G401 (cell line): ENCODE measurements around the gene IPCEF1. TPM values are rescaled to one million over a fixed set of nuclear protein-coding genes. Genes with fewer than 3 reads are reported as not detected.

ENCODE experiments used
- DNase-seq: peaks from one replicate; pipeline ENCODE4 v3.0.0-alpha.2; 2015; ENCODE audit warnings: low spot score
- in situ Hi-C: cut with HindIII; loops from 2 replicates; pipeline ENCODE4 v1.10.0; 2016; ENCODE audit warnings: low sequenced_read_pairs, mixed read lengths
- total RNA-seq: library from RNA; depleted of rRNA; stranded (reverse); fragments of >200 nt; shearing (Covaris generic); gene quantifications from 2 replicates; pipeline ENCODE4 v1.2.3, GENCODE V29; 2014

The IPCEF1 gene
- total RNA-seq, 1 experiment from 2014 or later = not detected

DNA sequence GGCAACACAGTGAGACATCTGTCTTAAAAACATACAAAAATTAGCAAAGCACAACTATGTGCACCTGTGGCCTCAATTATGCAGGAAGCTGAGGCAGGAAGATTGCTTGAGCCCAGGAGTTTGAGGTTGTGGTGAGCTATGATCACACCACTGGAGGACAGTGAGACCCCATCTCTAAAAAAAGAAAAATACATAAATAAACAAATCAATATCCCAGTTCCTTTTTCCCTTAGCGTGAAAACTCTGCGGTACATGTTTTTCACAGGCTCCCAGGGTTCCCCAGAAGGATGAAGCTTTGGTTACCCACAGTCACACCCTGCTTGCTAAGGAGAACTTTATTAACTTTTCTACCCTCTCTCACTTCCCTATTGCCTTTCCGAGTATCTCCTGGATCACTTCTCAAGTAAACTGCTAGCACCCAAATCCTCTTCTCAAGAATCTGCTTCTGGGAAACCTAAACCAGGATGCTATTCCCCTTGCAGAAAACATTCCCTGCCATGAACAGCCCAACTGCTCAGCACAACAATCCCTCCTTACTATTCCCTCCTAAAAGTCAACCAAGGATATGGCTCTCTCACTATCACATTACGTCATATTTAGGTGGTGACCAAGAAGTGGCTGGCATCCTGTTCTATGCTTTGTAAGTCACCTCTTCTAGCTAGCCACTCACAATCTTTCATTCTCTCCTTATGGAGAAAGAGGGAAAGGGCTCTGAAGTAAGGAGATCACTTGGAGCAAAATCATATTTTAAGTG is 122.4 kb downstream of the IPCEF1 start:
- in situ Hi-C loops = no loop called here
- DNase-seq = no peak

DNA sequence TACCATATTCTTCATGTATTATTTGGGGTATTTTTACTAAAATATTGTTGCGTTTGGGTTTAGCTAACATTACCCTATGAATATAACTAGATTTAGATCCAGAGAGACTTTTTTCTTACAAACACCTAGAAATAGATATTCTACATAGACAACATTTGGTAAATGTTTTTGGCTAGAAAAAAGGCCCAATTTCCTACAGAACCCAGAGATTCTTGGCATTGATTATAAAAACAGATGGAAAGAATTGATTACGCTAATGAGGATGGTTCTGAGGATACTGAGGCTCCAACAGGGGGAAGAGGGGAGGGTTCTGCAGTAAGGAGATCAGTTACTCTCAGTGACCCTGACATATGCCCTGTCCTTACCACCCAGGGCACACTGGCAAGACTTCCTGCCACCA is 123.2 kb downstream of the IPCEF1 start:
- in situ Hi-C loops = no loop called here
- DNase-seq = peak; percentile 49

DNA sequence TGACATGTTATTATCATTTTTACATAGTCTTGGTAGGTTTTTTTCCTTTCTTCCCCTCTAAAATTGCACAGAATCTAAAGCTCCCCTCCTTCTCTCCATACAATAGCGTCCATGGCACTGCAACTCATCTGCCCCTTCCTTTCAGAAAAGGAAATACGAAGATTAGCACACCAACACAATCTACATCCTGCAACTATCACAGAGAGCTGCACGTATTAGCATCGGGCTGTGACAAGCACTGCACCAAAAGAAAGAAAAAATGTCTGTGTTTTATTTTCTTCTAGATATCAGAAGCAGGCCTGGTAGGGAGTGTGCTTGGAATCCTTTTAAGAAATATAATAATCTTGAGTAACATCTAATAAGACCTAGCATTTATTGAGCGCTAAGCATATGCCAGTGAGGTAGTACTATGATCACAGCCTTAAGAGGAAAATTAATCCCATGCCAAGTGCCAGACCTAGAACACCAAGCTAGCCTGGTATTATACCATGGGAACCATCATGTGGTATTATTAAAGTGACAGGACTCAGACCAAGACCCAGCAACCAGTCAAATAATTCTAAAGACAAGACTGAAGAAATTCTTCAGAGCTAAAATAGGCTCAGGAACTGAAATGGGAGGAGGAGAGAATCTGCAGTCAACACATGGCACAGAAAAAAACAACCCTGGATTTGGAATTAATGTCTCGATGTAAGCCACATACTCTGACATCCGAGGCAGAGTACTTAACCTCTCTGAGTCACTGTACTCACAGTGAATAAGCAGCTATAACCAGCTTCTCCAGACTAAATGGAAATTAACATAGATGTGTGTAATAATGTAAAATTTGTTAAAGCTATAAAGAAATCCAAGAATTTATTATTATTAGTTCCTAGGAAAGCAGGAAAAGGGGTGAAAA is 124.3 kb downstream of the IPCEF1 start:
- in situ Hi-C loops = no loop called here
- DNase-seq = peak; percentile 59

DNA sequence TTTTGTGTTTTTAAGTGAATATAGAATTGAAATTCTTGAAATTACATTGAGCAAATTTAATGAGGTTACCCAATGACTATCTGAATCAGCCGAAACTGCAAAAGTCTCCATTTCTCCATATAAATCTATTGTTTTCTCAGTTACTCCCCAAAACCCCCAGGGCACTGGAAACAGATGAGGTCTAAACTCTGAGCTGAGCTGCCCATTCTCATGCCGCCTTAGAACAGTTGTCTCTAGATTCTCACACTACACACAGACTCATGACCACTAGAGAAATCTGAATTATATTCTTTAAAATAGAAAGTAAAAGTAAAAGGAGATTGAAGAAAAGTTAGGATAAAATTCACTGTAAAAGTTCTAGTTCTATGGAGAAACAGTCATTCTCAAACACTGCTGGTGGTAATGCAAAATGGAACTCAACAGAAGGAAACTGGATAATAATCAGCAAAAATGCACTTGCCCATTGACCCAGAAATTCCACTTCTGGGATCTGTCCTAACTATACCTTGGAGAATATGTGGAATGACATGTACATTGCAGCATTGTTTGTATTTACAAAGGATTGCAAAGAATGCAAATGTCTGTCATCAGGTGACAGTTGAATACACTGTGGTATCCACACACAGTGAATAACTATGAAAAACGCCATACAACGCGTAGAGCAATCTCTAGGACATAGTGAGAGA is 125.5 kb downstream of the IPCEF1 start:
- no peak for DNase-seq
- in situ Hi-C loops = no loop called here

DNA sequence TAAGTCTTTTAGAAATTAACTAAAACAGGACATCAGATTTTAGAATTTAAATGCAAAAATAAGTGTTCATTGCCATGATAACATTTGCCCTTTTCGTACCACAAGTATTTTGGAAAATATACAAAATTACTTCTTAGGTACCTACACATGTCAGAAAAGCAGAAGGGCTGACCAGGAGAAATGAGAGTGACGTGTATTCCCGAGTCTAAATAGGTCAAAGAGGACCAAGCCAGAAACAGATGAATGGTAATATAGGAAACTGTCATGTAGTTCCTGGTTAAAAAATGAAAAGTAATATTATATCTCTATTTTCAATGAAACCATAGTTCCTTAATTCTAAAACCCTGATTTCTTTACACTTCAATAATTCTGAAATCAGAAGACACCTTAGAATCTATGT is 126.2 kb downstream of the IPCEF1 start:
- no peak for DNase-seq
- in situ Hi-C loops = no loop called here

DNA sequence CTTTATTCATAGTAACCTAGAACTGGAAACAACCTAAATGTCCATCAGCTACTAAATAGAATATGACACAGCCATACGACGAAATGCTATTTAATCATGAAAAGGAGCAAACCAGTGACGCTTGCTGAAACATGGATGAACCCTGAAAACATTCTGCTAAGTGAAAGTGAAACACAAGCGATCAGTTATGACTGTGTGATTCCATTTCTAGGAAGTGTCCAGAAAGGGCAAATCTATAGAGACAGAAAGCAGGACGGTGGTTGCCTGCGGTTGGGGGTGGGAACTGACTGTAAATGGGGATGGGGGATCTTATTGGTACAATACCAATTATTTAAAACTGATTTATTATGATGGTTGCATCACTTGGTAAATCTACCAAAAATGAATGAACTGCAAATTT is 126.8 kb downstream of the IPCEF1 start:
- no peak for DNase-seq
- in situ Hi-C loops = no loop called here

DNA sequence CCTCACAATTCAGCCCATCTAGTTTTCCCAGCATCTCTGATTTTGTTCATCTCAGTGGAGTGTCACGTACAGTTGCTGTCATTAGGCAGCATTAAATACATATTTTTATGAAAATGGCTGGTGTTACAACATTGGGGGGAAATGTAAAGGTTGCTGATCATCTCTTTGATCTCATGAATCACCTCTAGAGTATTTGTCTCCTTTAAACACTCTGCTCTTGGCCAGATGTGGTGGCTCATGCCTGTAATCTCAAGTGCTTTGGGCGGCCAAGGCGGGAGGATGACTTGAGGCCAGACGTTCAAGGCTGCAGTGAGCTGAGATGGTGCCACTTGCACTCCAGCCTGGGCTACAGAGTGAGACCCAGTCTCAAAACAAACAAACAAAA is 128.1 kb downstream of the IPCEF1 start:
- no peak for DNase-seq
- in situ Hi-C loops = no loop called here

DNA sequence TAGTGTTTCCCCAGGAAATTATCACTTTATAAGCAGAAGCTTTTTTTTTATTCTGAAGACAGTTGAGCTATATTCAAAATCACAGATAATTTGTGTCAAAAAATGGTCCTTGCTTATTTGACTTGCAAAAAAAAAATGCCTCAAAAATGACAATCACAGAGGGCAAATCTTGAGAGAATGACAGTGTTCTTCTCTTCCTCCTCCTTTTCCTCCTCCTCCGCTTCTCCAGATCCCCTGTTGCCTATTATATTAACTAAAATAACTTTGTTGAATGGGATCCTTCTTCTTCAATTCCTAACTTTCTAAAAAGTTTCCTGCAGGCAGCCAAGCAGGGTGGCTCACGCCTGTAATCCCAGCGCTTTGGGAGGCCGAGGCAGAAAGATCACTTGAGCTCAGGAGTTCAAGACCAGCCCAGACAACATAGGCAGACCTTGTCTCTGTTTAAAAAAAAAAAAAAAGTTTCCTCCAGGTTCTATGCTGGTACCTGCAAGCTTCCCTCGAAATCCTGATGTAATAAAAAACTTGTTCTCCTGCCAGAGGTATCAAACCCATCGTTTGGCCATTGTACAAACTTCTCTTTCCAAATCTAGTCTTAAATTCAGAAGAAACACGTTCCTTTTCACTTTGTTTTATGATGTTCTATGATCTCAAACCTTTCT is 128.6 kb downstream of the IPCEF1 start:
- no peak for DNase-seq
- in situ Hi-C loops = no loop called here

DNA sequence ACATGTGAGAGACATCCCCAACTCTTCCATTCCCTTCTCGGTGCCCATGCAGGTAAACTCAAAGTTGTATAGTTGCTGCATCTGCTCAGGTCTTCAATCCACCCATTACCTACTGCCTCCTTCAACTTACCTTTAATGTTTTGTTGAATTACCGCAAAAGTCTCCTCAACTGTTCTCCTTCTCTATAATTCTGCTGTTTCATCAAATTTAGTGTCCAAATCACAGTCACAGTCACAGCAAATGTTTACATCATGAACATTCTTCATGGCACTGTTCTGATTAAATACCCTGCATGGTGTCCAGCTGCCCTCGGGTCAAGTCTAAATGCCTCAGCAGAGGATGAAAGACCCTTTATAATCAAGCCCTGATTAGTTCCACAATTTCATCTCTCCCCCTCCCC is 130.1 kb downstream of the IPCEF1 start:
- no peak for DNase-seq
- in situ Hi-C loops = no loop called here

DNA sequence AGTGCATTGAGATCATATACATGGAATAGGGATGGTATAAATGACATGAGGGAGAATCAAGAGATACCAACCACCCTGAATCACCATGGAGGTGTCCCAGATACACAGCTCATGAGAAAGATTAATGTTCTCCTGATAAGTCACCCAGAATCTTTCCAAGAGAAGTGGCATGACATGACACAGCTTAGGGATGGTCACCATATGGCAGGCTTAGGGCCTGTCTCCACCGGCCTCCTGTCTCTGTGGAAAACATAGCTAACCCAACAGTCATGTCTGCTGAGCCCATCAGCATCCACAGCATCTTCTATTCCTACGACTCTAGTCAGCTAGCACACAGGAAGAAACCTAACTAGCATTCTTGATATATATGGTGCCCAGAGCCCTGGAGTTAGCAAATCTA is 133.3 kb downstream of the IPCEF1 start:
- DNase-seq = peak; percentile 63
- in situ Hi-C loops = no loop called here

DNA sequence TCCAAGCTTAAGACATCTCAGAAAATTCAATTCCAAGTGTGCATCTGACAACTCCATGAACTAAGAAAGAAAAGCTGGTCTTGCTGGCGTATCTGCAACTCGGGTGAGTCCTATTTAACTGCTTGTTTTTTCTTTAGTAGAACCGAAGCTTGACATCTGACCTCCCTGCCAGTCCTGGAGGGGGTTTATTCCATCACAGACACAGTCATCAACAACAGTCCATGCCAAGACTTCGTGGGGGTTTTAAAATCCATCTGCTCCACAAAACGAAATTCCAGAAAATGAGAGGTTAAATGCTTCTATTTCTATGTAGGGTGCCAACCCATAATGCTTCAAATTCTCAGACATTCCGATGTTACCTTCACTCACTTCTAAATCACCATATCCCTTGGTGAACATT is 133.9 kb downstream of the IPCEF1 start:
- in situ Hi-C loops = no loop called here
- peak; percentile 77 for DNase-seq

DNA sequence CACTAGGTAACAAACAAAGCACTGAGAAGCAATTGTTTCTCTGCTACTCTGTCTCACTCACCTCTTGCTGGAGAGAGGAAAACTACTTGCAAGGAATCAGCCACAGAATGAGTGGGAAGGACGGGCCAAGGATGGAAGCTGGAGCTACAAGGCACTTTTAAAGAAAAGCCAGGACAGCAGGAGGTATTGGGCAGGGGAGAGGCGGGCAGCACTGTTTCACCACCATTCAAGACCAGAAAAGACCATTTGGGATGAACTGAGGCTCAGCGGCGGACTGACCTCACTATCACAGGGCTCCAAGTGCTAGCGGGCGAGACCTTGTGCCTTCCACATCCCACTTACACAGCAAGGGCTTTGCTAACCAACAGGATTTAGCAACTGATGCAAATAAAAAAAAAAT is 137.4 kb downstream of the IPCEF1 start:
- in situ Hi-C loops = no loop called here
- DNase-seq = no peak

DNA sequence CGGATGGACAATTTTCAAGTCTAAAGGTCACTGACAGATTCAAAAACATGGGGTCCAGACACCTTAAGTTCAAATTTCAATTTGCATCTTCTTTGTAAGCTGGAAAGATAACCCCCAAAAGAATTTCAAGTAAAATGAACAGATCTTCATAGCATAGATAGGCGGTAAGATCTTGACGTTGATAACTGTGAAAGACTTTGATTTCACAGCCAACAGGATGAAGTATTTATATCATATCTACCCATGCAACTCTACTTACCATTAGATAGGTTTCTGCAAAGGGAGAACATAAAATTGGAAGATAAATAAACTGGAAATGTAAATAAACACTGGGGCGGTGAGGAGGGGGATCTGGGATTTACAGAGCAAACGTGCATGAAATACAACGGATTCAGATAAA is 137.8 kb downstream of the IPCEF1 start:
- DNase-seq = no peak
- in situ Hi-C loops = no loop called here

DNA sequence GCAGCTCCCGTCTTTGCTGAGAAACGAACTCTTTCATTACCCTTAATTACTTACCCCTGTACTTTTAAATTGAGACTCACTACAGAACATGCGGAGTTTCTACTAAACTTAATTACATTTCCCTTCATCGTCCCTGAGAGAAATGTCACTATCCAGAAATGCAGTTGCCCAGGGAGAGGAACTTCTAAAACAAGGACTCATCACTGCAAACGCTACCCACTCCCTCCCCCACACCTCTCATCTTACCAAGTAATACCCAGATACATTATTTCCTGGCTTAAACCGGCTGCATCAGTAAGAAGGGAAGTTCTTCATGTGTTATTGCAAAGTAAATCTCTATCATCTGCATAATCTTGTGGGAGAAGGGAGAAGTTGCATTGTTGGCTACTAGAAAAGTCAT is 138.3 kb downstream of the IPCEF1 start:
- in situ Hi-C loops = no loop called here

DNA sequence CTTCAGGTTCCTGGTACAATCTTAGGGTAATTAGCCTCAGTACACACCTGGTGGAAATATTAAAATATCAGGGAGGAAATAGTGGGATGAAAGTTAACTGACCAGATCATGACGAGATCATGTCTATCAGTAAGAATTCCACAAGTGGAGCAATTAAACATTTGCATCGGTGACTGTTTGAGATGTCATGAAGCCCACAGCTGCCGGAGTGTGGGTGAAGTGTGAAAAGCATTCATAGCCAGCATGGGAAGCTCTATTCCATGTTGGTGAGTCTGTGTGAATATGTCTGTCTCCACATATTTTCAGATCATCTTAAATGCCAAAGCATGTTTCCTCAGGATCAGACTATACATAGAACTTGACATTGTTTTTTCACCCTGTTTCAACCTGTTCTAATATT is 142.8 kb downstream of the IPCEF1 start:
- DNase-seq = no peak
- in situ Hi-C loops = no loop called here

More for the DNA sequence above, 138.3 kb downstream of the IPCEF1 start:
- no peak for DNase-seq

DNA sequence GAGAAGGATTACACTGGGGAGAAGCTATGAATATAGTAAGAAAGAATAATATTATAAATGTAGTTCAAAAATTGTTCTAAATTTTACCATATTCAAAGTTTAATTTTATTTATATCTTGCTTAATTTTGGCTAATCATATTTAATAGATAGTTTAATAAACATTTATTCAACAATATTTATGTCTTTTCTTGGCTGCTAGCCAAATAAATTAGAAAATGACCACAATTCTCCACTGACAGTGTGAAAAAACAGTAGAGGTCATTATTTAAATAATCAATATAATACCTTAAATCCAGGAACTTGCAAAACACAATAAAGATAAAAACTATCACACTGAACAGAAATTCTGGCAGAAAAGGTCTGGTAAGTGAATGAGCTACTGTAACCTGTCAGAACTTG is 145.9 kb downstream of the IPCEF1 start:
- in situ Hi-C loops = no loop called here
- DNase-seq = no peak

DNA sequence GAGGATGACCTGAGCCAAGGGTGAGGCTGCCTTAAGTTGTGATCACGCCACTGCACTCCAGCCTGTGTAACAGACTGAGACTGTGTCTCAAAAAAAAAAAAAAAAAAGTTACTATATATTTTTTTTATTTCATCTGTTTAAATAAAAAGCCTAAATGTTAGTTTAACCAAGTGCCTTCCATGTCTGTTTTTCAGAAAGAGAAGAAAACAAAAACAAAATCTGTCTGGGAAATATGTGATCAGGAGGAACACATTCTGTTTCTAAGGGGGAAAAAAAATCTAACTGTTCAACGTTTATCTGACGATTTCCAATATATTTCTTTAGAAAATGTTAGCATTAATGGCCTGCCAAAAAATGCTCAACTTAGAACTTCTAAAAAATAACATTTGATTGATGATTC is 147.0 kb downstream of the IPCEF1 start:
- in situ Hi-C loops = no loop called here

DNA sequence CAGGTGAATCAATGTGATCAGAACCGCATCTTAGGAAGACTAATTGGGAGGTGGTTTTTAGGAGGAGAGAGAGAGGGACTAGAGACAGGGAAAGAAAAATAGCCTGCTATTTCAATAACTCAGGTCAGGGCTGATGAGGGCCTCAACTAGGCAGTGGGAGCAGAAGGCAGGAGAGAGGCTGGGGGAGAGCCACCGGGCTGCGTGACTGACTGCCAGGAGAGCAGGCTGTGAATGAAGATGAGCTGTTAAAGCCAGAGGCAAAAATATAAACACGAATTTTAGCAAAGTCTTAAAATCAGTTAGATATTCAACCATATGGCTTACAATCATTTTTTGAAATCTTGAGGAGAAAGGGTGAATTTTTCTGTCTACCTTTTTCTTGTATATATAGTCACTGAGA is 149.6 kb downstream of the IPCEF1 start:
- no peak for DNase-seq
- in situ Hi-C loops = no loop called here

More for the DNA sequence above, 147.0 kb downstream of the IPCEF1 start:
- DNase-seq = no peak

DNA sequence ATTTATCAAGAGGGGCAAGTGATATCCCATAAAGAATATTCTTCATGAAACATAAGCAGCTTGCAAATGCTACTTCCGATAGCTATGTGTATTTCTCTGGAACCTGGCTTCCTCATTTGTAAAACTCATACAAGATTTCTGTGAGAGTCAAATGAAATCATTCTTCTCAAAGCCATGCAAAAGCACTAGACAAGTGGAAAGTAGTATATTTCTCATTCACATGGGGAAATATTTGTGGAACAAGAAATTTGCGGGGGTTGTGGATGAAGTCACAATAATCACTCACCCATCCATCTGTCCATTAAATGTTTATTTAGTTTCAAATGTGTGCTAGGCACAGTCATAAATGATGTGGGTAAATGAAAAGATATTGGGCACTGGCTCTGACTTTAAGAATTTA is 150.5 kb downstream of the IPCEF1 start:
- in situ Hi-C loops = no loop called here

DNA sequence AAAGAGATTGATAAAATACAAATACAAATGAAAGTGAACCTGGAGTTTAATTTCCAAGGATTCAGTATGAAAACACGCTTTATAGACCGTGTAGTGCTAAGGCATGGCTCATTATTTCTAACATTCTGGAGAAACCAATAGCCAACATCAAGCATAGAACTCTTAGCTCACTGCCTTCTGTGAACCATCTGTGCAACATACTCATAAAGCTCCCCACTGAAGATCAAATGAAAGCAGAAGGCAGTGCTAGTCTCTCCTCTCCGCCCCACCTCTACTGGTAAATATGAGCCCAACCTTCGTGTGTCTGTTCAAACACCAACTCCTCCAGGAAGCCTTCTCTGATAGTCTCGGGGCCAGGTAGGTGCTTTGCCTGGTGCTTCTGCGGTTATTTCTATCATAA is 153.6 kb downstream of the IPCEF1 start:
- no peak for DNase-seq
- in situ Hi-C loops = no loop called here

More for the DNA sequence above, 150.5 kb downstream of the IPCEF1 start:
- DNase-seq = no peak
